ENCODE measurements around the gene UNKL.
A peak's percentile ranks its signal among the peaks of the same experiment; 100 is the strongest.
"Not testable (repeated sequence)": the region's sequence is repeated elsewhere in the genome, so short reads cannot be mapped to it uniquely, and the experiment has no call there.

UNKL gene

DNA sequence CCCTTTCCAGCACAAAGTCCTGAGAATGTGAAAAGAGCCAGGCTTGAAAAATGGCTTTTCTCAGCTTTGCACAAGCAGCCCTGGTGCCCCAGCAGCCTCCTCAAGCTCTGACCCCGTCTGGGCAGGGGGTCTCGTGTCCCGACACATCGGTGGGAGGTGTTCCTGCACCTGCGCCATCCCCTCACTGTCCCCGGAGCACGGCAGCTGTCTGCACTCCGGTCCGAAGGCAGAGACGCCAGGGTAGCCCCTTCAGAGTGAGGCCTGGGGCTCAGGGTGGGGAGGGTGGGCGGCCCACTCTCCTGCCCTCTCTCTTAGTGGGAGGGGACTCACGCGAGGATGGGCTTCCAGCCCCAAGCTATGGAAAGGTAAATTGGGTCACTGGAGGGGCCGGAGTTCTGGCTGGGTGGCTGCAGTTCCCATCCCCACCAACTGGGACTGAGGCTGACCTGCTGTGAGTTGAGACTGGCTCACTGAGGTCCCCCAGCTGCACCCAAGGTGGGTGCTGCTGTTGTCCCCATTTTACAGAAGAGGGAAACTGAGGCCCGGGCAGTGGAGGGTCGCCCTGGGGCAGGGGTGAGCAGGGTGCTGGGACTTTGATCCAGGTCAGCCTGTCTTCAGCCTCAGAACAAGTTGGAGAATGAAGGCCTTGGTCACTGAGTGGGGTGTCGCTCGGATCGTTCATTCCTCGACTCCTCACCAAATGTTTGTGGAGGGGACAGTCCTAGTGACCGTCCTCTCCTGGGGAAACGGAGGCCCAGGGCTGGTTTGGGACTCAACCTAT is 83.4 kb downstream of the UNKL start:
- DNase-seq (ENCODE audit: low spot score in 2 of 2) (no peak), ATAC-seq (no peak)
- H3K9me3 Mint-ChIP-seq = no peaks in the 10 kb centered on the region
- peaks cover 7% of the 10 kb centered on the region for H3K36me3 Mint-ChIP-seq
- H3K4me1 Mint-ChIP-seq = peaks cover 17% of the 10 kb centered on the region
- peak overlapping the region; percentile 76 for H3K27ac Mint-ChIP-seq
- peak overlapping the region; percentile 73 for H3K4me3 Mint-ChIP-seq

DNA sequence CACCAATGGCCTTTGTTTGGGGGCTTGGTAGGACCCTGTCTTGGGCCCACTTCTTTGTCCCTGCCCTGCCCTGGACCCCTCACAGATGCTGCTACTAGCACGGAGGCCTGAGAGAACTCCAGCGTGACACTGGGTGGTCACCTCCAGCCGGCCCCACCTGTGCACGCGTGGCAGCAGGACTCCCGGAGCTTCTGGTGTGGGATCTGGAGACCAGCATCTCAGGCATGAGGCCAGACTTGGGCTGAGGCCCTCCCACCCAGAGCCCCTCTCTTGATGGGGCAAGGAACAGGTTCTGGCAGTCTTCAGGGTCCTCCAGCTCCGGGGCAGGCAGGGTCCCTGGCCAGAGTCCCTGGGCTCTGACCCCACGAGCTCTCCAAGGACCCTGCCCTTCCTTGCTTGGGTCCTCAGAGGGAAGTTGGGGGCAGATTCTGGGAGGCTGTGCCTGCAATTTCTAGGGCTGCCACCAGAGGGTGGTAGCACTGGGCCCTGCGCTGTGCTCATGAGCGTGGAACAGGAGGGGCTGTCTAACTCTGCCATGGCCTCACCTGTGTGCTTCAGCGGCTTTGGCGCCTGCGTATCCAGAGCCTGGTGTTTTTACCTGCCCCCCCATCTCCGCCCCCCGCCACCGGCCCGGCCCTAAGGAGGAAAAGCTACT is 84.1 kb downstream of the UNKL start:
- no peak overlapping the region for H3K27ac Mint-ChIP-seq
- peaks cover 13% of the 10 kb centered on the region for H3K36me3 Mint-ChIP-seq
- ATAC-seq (no peak), DNase-seq (ENCODE audit: low spot score in 2 of 2) (peak in 1 of 2 donors; percentile 56)
- no peaks in the 10 kb centered on the region for H3K9me3 Mint-ChIP-seq
- H3K4me3 Mint-ChIP-seq = no peak overlapping the region
- peaks cover 17% of the 10 kb centered on the region for H3K4me1 Mint-ChIP-seq

DNA sequence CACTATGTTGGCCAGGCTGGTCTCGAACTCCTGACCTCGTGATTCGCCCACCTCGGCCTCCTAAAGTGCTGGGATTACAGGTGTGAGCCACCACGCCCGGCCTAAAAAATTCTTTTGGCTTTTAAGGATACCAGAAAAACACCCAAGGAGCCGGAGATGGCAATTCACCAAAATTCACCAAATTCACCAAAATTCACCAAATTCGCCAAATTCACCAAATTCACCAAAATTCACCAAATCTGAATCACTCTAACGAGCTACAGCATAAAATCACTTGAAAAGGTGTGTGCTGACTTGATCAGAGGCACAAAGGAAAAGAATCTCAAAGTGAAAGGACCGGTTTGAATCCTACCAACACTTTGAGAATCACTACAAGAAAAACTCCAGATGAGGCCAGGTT is 85.5 kb downstream of the UNKL start:
- not testable (repeated sequence) for H3K9me3 Mint-ChIP-seq
- peaks cover 17% of the 10 kb centered on the region for H3K4me1 Mint-ChIP-seq

DNA sequence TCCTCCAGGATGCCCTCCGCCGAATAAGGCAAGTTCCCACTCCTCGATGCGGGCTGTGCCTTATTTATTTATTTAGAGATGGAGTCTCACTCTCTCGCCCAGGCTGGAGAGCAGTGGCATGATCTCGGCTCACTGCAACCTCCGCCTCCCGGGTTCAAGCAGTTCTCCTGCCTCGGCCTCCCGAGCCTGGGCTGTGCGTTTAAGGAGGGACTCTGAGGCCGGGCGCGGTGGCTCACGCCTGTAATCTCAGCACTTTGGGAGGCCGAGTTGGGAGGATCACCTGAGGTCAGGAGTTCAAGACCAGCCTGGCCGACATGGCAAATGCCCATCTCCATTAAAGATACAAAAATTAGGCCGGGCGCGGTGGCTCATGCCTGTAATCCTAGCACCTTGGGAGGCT is 86.4 kb downstream of the UNKL start:
- not testable (repeated sequence) for H3K4me3 Mint-ChIP-seq; DNase-seq (ENCODE audit: low spot score in 2 of 2); ATAC-seq; H3K27ac Mint-ChIP-seq; H3K9me3 Mint-ChIP-seq
- Mint-ChIP-seq H3K4me1 (peaks cover 17% of the 10 kb centered on the region), H3K36me3 (peaks cover 36% of the 10 kb centered on the region)

More for the DNA sequence above, 85.5 kb downstream of the UNKL start:
- ATAC-seq; H3K27ac Mint-ChIP-seq; H3K4me3 Mint-ChIP-seq; DNase-seq (ENCODE audit: low spot score in 2 of 2): not testable (repeated sequence)
- H3K36me3 Mint-ChIP-seq = peaks cover 27% of the 10 kb centered on the region

DNA sequence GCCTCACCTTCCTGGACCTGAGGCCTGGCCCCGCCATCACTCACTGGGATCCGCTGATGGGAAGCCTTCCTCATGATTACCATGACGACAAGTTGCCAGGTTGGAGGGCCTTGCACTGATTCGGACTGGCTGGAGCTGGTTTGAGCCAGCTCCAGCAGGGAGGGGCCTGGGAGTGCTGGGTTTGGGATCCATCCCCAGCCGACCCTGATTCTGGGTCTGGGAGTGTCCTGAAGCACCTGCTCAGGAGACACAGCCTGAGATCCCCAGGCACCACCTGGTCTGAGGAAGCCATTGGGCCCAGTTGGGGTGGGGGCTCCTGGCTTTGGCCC is 86.9 kb downstream of the UNKL start:
- Mint-ChIP-seq H3K4me1 (peaks cover 15% of the 10 kb centered on the region), H3K4me3 (no peak overlapping the region), H3K36me3 (peaks cover 41% of the 10 kb centered on the region), H3K9me3 (no peaks in the 10 kb centered on the region), H3K27ac (no peak overlapping the region)
- ATAC-seq (no peak), DNase-seq (ENCODE audit: low spot score in 2 of 2) (no peak)

DNA sequence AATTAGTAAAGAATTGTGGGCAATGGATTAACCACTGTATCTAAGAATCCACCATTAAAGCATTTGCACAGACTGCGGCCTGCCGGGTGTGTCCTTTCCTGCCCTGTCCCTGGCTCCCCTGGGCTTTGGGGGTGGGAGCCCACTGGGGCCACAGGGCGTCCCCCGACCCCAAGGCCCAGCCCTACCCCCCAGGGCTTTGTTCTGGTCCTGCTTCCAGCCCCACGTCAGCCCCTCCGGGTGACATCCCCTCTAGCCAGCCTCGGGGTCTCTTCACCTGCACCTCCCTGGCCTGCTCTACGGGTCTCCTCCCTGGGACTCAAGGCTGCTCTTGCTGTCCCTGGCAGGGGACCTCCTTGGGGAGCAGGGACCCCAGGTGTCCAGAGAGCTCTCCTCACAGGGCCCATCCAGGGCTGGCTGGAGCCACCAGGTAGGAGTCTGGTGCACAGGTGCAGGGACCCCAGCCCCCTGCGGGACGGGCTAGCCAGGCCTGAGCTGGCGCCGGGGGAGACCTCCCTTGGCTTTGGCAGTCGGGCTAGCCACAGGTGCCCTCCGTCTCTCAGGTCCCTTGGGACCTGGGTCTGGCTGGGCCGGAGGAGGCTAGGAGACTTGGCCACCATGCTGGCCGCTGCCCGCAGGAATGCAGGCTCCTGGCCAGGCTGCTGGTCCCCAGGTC is 87.4 kb downstream of the UNKL start:
- peaks cover 46% of the 10 kb centered on the region for H3K36me3 Mint-ChIP-seq
- H3K4me3 Mint-ChIP-seq = no peak overlapping the region
- peaks cover 10% of the 10 kb centered on the region for H3K4me1 Mint-ChIP-seq
- ATAC-seq (no peak), DNase-seq (ENCODE audit: low spot score in 2 of 2) (no peak)
- H3K9me3 Mint-ChIP-seq = no peaks in the 10 kb centered on the region
- no peak overlapping the region for H3K27ac Mint-ChIP-seq

DNA sequence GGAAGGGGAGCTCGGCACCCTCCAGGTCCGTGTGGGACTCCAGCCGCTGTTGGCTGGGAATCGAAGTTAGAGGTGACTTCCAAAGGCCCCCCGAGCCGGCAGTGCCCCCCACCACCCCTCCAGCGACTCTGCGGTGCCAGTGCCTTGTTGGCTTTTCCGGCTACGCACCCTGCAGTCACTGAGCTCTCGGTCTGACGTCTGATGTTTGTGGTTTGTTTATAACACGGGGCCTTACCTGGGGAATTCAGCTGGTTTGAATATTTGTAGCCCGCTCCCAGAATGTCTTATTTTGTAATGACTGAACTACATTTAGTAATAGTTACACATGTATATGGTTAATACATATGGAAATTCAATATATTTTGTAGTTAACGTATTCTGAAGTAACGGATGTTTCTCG is 88.1 kb downstream of the UNKL start:
- H3K9me3 Mint-ChIP-seq = no peaks in the 10 kb centered on the region
- no peak overlapping the region for H3K4me3 Mint-ChIP-seq
- H3K4me1 Mint-ChIP-seq = peaks cover 4% of the 10 kb centered on the region
- no peak overlapping the region for H3K27ac Mint-ChIP-seq
- no peak for DNase-seq (ENCODE audit: low spot score in 2 of 2)
- H3K36me3 Mint-ChIP-seq = peaks cover 53% of the 10 kb centered on the region
- no peak for ATAC-seq

DNA sequence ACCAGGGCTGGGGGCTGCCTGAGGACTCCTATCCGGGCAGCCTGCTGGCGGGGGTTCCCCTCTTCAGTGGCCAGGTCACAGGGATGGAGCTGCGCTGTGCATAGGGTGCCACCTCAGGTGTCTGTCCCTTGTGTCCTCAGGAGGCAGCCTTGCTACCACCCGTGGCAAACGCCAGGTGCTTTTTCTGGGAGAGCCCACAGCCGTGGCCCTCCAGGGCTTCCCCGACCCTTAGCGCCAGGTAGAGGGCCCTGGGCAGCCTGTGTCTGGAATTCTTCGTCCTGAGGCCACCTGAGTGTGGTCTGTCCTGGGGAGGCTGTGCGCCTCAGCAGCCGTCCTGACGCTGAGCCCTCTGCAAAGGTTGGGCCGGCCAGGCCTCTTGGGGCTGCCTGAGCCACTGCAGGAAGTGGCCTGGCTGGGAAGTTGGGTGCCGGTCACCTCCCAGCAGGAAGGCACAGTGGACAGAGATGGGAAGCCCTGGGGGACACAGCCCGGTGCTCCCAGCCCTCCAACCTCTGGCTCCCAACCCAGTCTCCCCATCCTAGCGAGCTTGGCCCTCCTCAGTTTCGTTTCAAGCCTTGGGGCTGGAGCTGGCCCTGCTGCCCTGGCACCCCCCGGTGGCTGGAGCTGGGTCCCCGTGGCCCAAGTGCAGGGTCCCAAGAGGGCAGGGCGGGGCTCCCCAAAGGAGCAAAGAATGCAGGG is 88.7 kb downstream of the UNKL start:
- DNase-seq (ENCODE audit: low spot score in 2 of 2) (no peak), ATAC-seq (peak; percentile 36)
- Mint-ChIP-seq H3K4me1 (no peaks in the 10 kb centered on the region), H3K4me3 (no peak overlapping the region), H3K27ac (no peak overlapping the region), H3K36me3 (peaks cover 59% of the 10 kb centered on the region), H3K9me3 (no peaks in the 10 kb centered on the region)

DNA sequence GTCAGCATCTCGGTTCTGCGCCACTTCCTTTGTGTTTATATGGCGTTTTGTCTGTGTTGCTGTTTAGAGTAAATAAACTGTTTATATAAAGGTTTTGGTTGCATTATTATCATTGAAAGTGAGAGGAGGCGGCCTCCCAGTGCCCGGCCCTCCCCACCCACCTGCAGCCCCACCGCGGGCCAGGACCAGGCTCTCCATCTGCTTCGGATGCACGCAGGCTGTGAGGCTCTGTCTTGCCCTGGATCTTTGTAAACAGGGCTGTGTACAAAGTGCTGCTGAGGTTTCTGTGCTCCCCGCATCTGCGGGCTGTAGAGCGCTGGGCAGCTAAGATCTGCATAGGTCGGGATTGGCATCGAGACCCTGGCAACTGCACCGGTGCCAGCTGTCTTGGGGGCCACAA is 89.2 kb downstream of the UNKL start:
- Mint-ChIP-seq H3K4me1 (no peaks in the 10 kb centered on the region), H3K9me3 (no peaks in the 10 kb centered on the region), H3K4me3 (no peak overlapping the region), H3K36me3 (peaks cover 64% of the 10 kb centered on the region), H3K27ac (no peak overlapping the region)
- DNase-seq (ENCODE audit: low spot score in 2 of 2) (no peak), ATAC-seq (no peak)

DNA sequence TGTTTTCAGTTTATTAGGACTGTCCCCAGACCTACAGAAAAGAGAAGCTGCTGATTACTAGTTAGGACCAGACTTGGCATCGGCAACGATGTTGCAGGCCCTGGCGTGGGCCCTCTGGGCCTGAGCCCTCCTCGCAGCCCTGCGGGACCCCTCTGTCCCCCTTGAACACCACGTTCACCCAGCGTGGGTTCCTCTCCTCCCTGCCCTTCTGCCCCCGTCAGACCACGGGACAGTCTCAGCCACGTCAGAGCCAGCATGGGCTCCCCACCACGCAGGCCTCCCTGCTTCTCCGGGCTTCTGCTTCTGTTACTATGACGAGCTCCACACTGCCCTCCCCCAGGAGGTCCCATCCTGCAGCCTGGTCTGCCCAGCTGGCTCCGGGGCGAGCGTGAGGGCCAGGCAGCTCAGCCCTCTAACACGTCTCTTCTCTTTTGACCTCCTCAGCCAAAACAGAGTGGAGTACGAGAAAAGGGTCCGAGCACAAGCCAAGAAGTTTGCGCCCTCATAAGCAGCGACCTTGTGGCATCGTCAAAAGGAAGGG is 90.1 kb downstream of the UNKL start:
- DNase-seq (ENCODE audit: low spot score in 2 of 2) = no peak
- Mint-ChIP-seq H3K4me3 (no peak overlapping the region), H3K4me1 (no peaks in the 10 kb centered on the region), H3K27ac (no peak overlapping the region), H3K36me3 (peaks cover 73% of the 10 kb centered on the region), H3K9me3 (no peaks in the 10 kb centered on the region)
- ATAC-seq = no peak

DNA sequence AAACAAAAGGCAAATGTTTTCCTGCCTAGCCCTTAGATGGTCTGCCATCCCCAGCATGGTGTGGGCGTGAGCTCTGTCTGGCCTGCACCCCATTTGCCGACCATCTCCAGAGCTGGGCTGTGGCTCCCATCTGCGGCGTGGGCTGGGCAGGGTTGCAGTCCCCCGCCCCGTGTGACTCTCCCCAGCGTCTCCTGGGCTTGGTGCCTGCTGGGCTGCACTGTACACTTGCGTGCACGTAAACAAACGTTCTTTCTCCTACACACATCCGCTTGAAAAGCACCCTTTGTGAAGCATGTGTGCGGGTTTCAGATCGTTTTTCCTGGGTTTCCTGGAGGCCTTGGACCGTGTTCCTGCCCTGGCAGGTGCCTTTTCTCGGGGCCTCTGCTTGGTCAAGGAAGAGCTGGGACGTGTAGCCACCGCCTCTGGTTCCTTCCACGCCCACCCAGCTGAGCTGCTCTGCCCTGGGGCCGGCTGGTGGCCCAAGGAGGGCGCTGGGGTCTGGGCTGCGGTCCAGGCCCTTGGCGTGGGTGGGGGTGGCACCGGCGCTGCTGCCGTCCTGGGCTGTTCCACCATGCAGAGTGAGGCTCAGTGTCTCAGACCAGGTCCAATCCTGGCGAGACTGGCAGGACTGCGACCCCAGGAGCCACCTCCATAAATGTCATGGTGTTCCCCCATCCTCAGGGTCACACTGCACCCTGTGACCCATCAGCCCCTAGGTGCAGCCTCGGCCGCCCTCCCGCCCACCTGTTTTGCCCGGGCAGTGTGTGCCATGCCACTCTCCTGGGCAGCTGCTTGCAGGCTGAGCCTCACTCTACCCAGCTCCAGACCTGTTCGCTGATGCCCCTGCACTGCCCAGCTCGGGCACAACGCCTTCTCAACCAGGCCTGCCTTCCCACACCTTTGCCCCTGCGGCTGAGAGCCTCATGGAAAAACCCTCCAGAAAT is 90.9 kb downstream of the UNKL start:
- no peaks in the 10 kb centered on the region for H3K9me3 Mint-ChIP-seq
- ATAC-seq = no peak
- no peak for DNase-seq (ENCODE audit: low spot score in 2 of 2)
- H3K27ac Mint-ChIP-seq = no peak overlapping the region
- peaks cover 81% of the 10 kb centered on the region for H3K36me3 Mint-ChIP-seq
- peaks cover under 1% of the 10 kb centered on the region for H3K4me1 Mint-ChIP-seq
- no peak overlapping the region for H3K4me3 Mint-ChIP-seq

DNA sequence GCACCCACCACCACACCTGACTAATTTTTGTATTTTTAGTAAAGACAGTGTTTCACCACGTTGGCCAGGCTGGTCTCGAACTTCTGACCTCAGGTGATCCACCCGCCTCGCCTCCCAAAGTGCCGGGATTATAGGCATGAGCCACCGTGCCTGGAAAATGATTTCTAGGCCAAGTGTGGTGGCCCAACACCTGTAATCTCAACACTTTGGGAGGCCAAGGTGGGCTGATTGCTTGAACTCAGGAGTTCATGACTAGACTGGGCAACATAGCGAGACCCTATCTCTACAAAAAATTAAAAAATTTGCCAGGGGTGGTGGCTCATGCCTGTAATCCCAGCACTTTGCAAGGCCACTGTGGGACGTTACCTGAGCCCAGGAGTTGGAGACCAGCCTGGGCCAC is 92.1 kb downstream of the UNKL start:
- Mint-ChIP-seq H3K4me3 (no peak overlapping the region), H3K27ac (no peak overlapping the region), H3K36me3 (peaks cover 93% of the 10 kb centered on the region), H3K9me3 (no peaks in the 10 kb centered on the region), H3K4me1 (peaks cover 12% of the 10 kb centered on the region)
- no peak for ATAC-seq
- no peak for DNase-seq (ENCODE audit: low spot score in 2 of 2)

DNA sequence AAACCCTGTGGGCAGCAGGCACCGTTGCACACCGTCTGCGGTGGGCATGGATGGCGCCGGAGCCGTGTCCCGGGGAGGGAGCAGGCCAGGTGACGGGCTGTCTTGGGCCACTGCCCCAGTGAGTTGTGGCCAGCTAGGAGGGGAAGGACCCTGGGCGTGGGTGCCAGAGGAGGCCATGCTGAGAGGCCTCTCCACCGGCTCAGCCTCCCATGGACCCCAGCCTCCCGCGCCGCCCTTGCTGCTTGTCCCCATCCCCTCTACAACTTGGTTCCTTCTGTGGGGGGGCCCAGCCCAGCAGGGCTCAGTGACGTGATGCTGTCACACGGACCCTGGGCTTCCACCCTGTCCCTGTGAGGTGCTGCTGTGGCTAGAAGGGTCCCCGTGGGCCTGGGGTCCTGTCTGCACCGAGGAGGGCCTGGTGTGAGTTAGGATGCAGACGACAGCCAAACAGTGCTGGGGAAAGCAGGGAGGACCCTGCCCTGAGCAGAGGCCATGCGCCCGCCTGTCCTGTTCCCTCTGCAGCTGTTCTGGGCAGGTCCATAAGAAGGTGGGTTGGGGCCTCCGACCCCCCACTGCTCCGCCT is 93.8 kb downstream of the UNKL start:
- Mint-ChIP-seq H3K27ac (no peak overlapping the region), H3K9me3 (no peaks in the 10 kb centered on the region), H3K36me3 (peaks cover 100% of the 10 kb centered on the region), H3K4me1 (peaks cover 14% of the 10 kb centered on the region), H3K4me3 (no peak overlapping the region)
- ATAC-seq (no peak), DNase-seq (ENCODE audit: low spot score in 2 of 2) (no peak)

DNA sequence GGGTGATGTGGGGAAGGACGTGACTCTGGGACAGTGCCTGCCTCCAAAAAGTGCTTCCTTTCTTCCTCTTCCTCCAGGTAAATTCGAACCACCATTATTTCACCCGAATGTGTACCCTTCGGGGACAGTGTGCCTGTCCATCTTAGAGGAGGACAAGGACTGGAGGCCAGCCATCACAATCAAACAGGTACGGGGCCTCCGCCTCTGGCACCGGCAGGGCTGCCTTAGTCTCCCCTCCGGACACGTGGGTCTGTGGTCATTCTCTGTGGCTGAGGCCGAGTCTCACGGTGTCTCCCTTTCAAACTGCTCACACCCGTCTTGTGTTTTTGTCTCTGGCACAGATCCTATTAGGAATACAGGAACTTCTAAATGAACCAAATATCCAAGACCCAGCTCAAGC is 94.4 kb downstream of the UNKL start:
- DNase-seq (ENCODE audit: low spot score in 2 of 2) = no peak
- Mint-ChIP-seq H3K4me1 (peaks cover 14% of the 10 kb centered on the region), H3K36me3 (peaks cover 100% of the 10 kb centered on the region), H3K4me3 (no peak overlapping the region), H3K9me3 (no peaks in the 10 kb centered on the region), H3K27ac (no peak overlapping the region)
- no peak for ATAC-seq
